Caco-2 (cell line): ENCODE results near the gene FAM234A. TPM values are rescaled to one million over a fixed set of nuclear protein-coding genes. Genes with fewer than 3 reads are reported as not detected.

Experiments
- BruUV-seq: library from RNA; stranded (reverse); fragments of 400-500 nt; replicated peaks from 2 replicates; lab custom pipeline; 2021; lab: Mats Ljungman, UMichigan
- CTCF ChIA-PET: fragments of 300-600 bp; sonication (Branson Sonifier 250); formaldehyde crosslinking; loops from one replicate; lab custom pipeline; 2022; ENCODE audit warnings: antibody characterized with exemption; lab: Charles Lee
- POLR2A ChIA-PET: fragments of 300-600 bp; sonication (Branson Sonifier 250); formaldehyde crosslinking; loops from one replicate; lab custom pipeline; 2022; ENCODE audit warnings: antibody characterized with exemption; lab: Charles Lee
- DNase-seq, 2 experiments: peaks; one replicate each; pipeline versions ENCODE4 v3.0.0 to v3.0.0-alpha.2; 2020 to 2022
- H3K27me3 ChIP-seq: replicated peaks from 2 replicates; pipeline ENCODE4 v1.6.0; 2011; ENCODE audit warnings: low read length; ENCODE audit not compliant: control insufficient read depth, insufficient read depth
- H3K36me3 ChIP-seq: 2 replicates; pipeline ENCODE4 v1.5.1; 2011; ENCODE audit warnings: low read length; ENCODE audit not compliant: control insufficient read depth, insufficient read depth
- H3K4me1 ChIP-seq: fragments of 250-450 bp; sonication (Bioruptor Pico); 2 replicates; pipeline ENCODE4 v1.5.1; 2020; ENCODE audit warnings: mild to moderate bottlenecking
- H3K4me3 ChIP-seq: 2 replicates; pipeline ENCODE4 v1.5.1; 2011; ENCODE audit warnings: low read depth, mild to moderate bottlenecking, control low read depth, low read length
- H3K9me3 ChIP-seq: fragments of 250-450 bp; sonication (Bioruptor Pico); 2 replicates; pipeline ENCODE4 v1.5.1; 2020; ENCODE audit warnings: mild to moderate bottlenecking, moderate library complexity
- H3K27ac Mint-ChIP-seq: one replicate; pipeline ENCODE4 v1.8.0; 2022; ENCODE audit warnings: mixed read lengths; ENCODE audit not compliant: unreplicated experiment
- H3K27me3 Mint-ChIP-seq: one replicate; pipeline ENCODE4 v1.8.0; 2022; ENCODE audit warnings: mixed read lengths; ENCODE audit not compliant: insufficient read depth, unreplicated experiment
- H3K36me3 Mint-ChIP-seq: one replicate; pipeline ENCODE4 v1.8.0; 2022; ENCODE audit warnings: mild to moderate bottlenecking, mixed read lengths; ENCODE audit not compliant: insufficient read depth, unreplicated experiment
- H3K4me1 Mint-ChIP-seq: one replicate; pipeline ENCODE4 v1.8.0; 2022; ENCODE audit warnings: low read depth, mixed read lengths; ENCODE audit not compliant: unreplicated experiment
- H3K4me3 Mint-ChIP-seq: one replicate; pipeline ENCODE4 v1.8.0; 2022; ENCODE audit warnings: mild to moderate bottlenecking, moderate library complexity, mixed read lengths; ENCODE audit not compliant: unreplicated experiment
- H3K9me3 Mint-ChIP-seq: one replicate; pipeline ENCODE4 v1.8.0; 2022; ENCODE audit warnings: mixed read lengths; ENCODE audit not compliant: unreplicated experiment
- CTCF ChIP-seq, 2 experiments: fragments of 200-600 bp in 1 of 2; IDR thresholded peaks; 1 replicate in 1 of 2; 2 replicates in 1 of 2; pipeline versions ENCODE4 v1.5.1 to v1.8.0; 2011 to 2022; ENCODE audit warnings: antibody characterized with exemption in 1 of 2, control low read depth in 1 of 2, inconsistent platforms in 1 of 2, low read depth in 1 of 2, low read length in 1 of 2, mild to moderate bottlenecking in 1 of 2, moderate library complexity in 1 of 2; ENCODE audit not compliant: insufficient read depth in 1 of 2, severe bottlenecking in 1 of 2, unreplicated experiment in 1 of 2
- intact Hi-C: fragments of 100-400 bp; cut with micrococcal nuclease; formaldehyde crosslinking; loops from one replicate; pipeline ENCODE4 v1.10.0; 2022; ENCODE audit not compliant: unreplicated experiment
- total RNA-seq: library from RNA; stranded (reverse); gene quantifications from 2 replicates; pipeline ENCODE4 v1.2.3, GENCODE V29; 2022

Gene FAM234A
- total RNA-seq, 1 experiment from 2014 or later, result 77.7 TPM

GRCh38 chr16:247027-247426, 12.4 kb downstream of the FAM234A start:
- no peaks in the 10 kb centered on the region for H3K9me3 Mint-ChIP-seq
- H3K4me3 ChIP-seq, result no peak overlapping the region
- no TSS peak for BruUV-seq
- H3K27me3 ChIP-seq, result no peaks in the 10 kb centered on the region
- peaks cover 7% of the 10 kb centered on the region for H3K4me1 Mint-ChIP-seq
- H3K27ac Mint-ChIP-seq, result no peak overlapping the region
- no peaks in the 10 kb centered on the region for H3K9me3 ChIP-seq
- 0 out of 2 replicates have a peak, but pooled peaks cover 4% of the 10 kb centered on the region for H3K4me1 ChIP-seq
- no peak for TF ChIP-seq CTCF (IDR thresholded peaks at IDR 0.05; ENCODE audit: insufficient read depth in 1 of 2, low read depth in 1 of 2, low read length in 1 of 2, severe bottlenecking in 1 of 2, unreplicated experiment in 1 of 2)
- intact Hi-C loops, result no loop called here
- DNase-seq, result no peak
- ChIA-PET CTCF (no interaction called here), POLR2A (no interaction called here)
- no peaks in the 10 kb centered on the region for H3K36me3 ChIP-seq
- no peaks in the 10 kb centered on the region for H3K27me3 Mint-ChIP-seq
- no peak overlapping the region for H3K4me3 Mint-ChIP-seq
- H3K36me3 Mint-ChIP-seq, result peaks cover 12% of the 10 kb centered on the region

GRCh38 chr16:249431-249830, 14.8 kb downstream of the FAM234A start:
- BruUV-seq, result no TSS peak
- Mint-ChIP-seq H3K9me3 (no peaks in the 10 kb centered on the region), H3K4me3 (no peak overlapping the region), H3K36me3 (peaks cover 12% of the 10 kb centered on the region), H3K27ac (no peak overlapping the region), H3K27me3 (no peaks in the 10 kb centered on the region), H3K4me1 (peaks cover 14% of the 10 kb centered on the region)
- peaks cover 14% of the 10 kb centered on the region for H3K4me1 ChIP-seq
- peaks cover 3% of the 10 kb centered on the region for H3K36me3 ChIP-seq
- no peaks in the 10 kb centered on the region for H3K9me3 ChIP-seq
- DNase-seq, result no peak
- TF ChIP-seq CTCF (IDR thresholded peaks at IDR 0.05; ENCODE audit: insufficient read depth in 1 of 2, low read depth in 1 of 2, low read length in 1 of 2, severe bottlenecking in 1 of 2, unreplicated experiment in 1 of 2), result no peak
- intact Hi-C loops, result no loop called here
- H3K27me3 ChIP-seq, result no peaks in the 10 kb centered on the region
- ChIA-PET CTCF (interaction anchor here (0.5 to 0.6 kb wide), 2 partner anchors 103 to 115 kb away, joined by 3 to 5 read pairs; partner anchors contain the start of gene AXIN1), POLR2A (no interaction called here)
- no peak overlapping the region for H3K4me3 ChIP-seq

- Histone ChIP-seq H3K4me1 (peaks cover 14% of the 10 kb centered on the region), H3K9me3 (no peaks in the 10 kb centered on the region), H3K4me3 (no peak overlapping the region), H3K36me3 (peaks cover 3% of the 10 kb centered on the region), H3K27me3 (no peaks in the 10 kb centered on the region)
- Mint-ChIP-seq H3K9me3 (no peaks in the 10 kb centered on the region), H3K27ac (peak overlapping the region; percentile 41), H3K4me1 (peaks cover 14% of the 10 kb centered on the region), H3K4me3 (no peak overlapping the region), H3K36me3 (peaks cover 20% of the 10 kb centered on the region), H3K27me3 (no peaks in the 10 kb centered on the region)
- ChIA-PET POLR2A (interaction anchor here (0.7 kb wide), 1 partner anchor 17 kb away, joined by 6 read pairs; no protein-coding TSS in a partner anchor), CTCF (no interaction called here)
- no peak for TF ChIP-seq CTCF (IDR thresholded peaks at IDR 0.05; ENCODE audit: insufficient read depth in 1 of 2, low read depth in 1 of 2, low read length in 1 of 2, severe bottlenecking in 1 of 2, unreplicated experiment in 1 of 2)
- no peak for DNase-seq
- no TSS peak for BruUV-seq
- intact Hi-C loops, result no loop called here
Observed at GRCh38 chr16:252366-253337, 18.0 kb downstream of the FAM234A start.
